ENCODE results near the gene IFT81.

IFT81 gene

GRCh38 chr12:110157539-110157938 is 33.4 kb downstream of the IFT81 start:
- DNase-seq (ENCODE audit: low read depth, low spot score), result no peak

DNA sequence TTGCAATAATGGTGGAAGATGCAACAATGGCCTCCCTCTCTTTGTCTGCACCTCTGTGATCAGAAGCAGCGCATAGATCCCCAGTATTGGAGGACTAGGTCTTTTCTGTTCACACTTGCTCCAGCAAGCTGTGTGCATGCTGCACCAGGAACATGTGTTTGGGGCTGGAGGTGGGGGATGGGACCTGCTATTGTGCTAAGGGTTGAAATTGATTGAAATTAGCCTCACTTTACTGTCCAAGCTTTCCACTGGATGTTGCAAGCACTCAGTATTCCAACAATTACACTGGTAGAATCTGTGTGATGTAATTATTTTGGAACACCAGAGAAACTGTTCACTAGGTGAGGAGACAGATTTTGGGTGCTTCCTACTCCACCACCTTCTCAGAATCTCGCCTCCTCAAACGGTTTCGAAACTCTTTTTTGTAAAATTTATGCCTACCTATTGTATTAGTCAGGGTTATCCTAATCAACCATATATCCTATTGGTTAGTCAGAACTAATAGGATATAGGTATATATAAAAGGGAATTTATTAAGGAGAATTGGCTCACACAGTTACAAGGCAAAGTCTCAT is 35.6 kb downstream of the IFT81 start:
- DNase-seq (ENCODE audit: low read depth, low spot score), result no peak

GRCh38 chr12:110165540-110166159 is 41.5 kb downstream of the IFT81 start:
- no peak for DNase-seq (ENCODE audit: low read depth, low spot score)

DNA sequence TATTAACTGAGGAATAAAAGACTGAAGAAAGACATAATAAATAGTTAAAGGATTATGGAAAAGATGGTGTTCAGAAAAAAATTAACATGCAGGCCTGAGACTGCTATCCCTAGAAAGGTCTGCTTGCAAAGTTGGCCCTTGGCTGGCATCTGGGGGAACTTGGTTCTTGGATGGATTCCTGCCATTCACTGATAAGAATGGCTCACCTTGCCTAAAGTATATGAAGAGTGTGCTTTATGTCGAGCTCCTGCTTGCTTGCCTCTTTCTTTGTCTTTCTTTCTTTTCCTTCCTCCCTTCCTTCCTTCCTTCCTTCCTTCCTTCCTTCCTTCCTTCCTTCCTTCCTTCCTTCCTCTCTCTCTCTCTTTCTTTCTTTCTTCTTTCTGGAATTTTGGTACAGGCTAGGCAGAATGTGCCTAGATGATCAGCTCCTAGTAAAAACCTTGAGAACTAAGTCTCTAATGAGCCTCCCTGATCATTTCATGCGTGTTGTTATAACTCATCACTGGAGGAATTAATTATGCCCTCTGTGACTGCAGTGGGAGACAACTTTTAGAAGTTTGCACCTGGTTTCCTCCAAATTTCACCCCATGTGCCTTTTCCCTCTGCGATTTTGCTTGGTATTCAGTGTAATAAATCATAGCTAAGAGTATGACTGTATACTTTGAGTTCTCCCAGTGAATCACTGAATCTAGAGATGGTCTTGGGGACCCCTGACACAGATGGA is 44.7 kb downstream of the IFT81 start:
- no peak for DNase-seq (ENCODE audit: low read depth, low spot score)

GRCh38 chr12:110170535-110171185 is 46.5 kb downstream of the IFT81 start:
- DNase-seq (ENCODE audit: low read depth, low spot score), result no peak

DNA sequence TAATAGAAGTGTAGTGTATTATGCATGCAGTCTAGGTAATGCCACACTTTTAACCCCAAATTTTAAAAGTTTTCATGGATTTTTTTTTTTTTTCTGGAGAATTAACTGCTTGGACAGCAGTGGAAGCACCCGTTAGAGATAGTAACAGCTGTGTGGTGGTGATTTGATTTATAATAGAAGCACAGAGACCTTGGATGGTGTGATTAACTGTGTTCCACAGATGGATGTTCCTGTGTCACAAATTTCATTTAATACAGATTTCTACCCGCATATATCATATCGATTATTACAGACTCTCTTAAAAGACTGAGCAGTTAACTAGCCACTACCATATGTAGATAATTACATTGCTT is 47.0 kb downstream of the IFT81 start:
- no peak for DNase-seq (ENCODE audit: low read depth, low spot score)

GRCh38 chr12:110171636-110172035 is 47.5 kb downstream of the IFT81 start:
- DNase-seq (ENCODE audit: low read depth, low spot score), result no peak

DNA sequence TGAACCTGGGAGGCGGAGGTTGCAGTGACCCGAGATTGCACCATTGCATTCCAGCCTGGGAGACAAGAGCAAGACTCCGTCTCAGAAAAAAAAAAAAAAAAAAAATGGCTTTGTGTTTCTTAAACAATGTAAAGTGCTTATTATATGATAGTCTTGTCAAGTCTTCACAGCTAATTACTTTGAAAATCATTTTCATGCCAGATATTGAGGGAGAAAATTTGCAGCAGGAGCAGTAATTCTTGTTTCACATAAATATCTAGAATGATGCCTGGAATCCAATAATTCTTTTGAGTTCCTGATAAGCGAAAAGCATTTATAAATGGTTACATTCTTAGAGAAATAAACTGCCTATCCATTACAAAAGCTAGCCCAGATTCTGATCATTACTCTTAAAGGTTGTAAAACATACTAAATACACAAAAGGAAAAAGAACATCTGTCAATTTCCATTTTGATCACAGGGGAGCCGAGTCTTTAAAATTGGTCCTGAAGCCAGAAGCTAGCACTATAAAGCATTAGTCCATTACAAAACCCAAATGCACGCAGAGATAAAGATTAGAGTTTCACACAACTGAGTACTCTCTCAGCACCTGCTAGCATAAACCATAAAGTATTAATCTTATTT is 50.3 kb downstream of the IFT81 start:
- DNase-seq (ENCODE audit: low read depth, low spot score), result no peak

GRCh38 chr12:110175201-110175600 is 51.0 kb downstream of the IFT81 start:
- DNase-seq (ENCODE audit: low read depth, low spot score), result no peak

DNA sequence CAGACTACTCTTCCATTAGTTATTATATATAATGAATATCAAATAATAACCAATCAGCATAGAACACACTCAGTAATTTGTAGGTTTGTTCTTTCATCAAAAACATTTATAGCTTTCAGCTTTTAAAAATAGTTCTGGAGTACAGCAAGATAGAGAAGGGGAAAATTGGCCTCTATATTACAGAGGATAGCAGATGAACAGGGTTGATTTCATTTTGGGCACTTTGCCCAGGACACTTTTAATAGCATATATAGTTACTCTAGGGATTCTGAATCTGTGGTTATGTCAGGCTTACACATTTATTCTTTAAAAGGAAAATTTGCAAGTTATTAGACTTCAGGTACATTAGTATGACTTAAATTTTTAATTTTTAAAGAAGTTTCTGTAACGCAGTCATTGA is 52.6 kb downstream of the IFT81 start:
- DNase-seq (ENCODE audit: low read depth, low spot score), result no peak

DNA sequence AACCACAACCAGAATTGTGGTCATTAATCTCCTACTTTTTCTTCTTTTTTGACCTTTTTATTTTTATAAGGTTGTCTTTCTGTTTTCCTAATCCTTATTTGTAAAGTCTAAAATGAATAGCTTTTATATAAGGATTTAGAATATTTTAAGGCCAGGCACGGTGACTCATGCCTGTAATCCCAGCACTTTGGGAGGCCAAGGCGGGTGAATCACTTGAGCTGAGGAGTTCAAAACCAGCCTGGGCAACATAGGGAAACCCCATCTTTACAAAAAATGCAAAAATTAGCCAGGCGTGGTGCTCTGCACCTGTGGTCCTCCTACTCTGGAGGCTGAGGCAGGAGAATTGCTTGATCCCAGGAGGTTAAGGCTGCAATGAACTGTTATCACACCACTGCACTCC is 55.1 kb downstream of the IFT81 start:
- DNase-seq (ENCODE audit: low read depth, low spot score), result no peak

- no peak for DNase-seq (ENCODE audit: low read depth, low spot score)
These were observed 56.4 kb downstream of the IFT81 start for GRCh38 chr12:110180591-110181005.

GRCh38 chr12:110182281-110182680 is 58.1 kb downstream of the IFT81 start:
- DNase-seq (ENCODE audit: low read depth, low spot score), result no peak

GRCh38 chr12:110183386-110183785 is 59.2 kb downstream of the IFT81 start:
- DNase-seq (ENCODE audit: low read depth, low spot score), result no peak

- no peak for DNase-seq (ENCODE audit: low read depth, low spot score)
These were observed 61.5 kb downstream of the IFT81 start for GRCh38 chr12:110185626-110186025.

- DNase-seq (ENCODE audit: low read depth, low spot score), result no peak
These were observed 61.9 kb downstream of the IFT81 start for GRCh38 chr12:110186059-110186458.

DNA sequence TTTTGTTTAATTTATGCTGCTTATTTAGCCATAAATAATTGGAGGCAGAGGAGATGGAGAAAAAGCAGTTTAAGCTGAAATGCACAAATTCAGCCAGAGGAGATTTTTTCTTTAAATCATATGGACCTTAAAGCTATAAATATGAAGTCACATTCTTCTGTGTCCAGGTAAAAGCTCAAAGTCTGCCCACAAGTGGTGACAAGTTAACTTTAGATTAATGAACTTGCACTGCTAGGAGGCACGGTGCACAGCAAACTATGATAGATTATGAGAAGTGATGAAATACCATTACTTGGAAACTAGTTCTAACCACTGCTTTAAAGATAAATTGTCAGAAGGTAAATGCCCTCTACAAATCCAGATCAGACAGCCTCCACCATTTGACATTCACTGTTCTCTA is 69.0 kb downstream of the IFT81 start:
- no peak for DNase-seq (ENCODE audit: low read depth, low spot score)

GRCh38 chr12:110197003-110197402 is 72.8 kb downstream of the IFT81 start:
- DNase-seq (ENCODE audit: low read depth, low spot score), result no peak

- DNase-seq (ENCODE audit: low read depth, low spot score), result no peak
These were observed 74.2 kb downstream of the IFT81 start for GRCh38 chr12:110198386-110198785.

GRCh38 chr12:110199339-110200123 is 75.4 kb downstream of the IFT81 start:
- no peak for DNase-seq (ENCODE audit: low read depth, low spot score)

DNA sequence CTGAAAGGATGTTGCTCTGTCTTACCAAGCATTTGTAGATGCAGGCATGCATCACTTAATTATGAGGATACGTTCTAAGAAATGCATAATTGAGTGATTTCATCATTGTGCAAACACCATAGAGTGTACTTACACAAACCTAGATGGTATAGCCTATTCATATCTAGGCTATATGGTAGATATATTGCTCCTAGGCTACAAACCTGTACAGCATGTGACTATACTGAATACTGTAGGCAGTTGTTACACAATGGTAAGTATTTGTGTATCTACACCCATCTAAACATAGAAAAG is 75.9 kb downstream of the IFT81 start:
- no peak for DNase-seq (ENCODE audit: low read depth, low spot score)

GRCh38 chr12:110201995-110202394 is 77.8 kb downstream of the IFT81 start:
- DNase-seq (ENCODE audit: low read depth, low spot score), result no peak
